MM.1S (cell line): ENCODE data around the gene AUTS2.

Experiments used
- CTCF ChIP-seq: fragments of 300-600 bp; sonication (generic); IDR thresholded peaks from 2 replicates; pipeline ENCODE4 v1.5.1; 2016; ENCODE audit warnings: antibody characterized with exemption, low read length, mixed read lengths
- EZH2 ChIP-seq: fragments of 300-600 bp; sonication (generic); optimal IDR thresholded peaks from 2 replicates; pipeline ENCODE3; 2017; ENCODE audit warnings: low read depth, mild to moderate bottlenecking, antibody characterized with exemption, low read length, mixed read lengths

DNA sequence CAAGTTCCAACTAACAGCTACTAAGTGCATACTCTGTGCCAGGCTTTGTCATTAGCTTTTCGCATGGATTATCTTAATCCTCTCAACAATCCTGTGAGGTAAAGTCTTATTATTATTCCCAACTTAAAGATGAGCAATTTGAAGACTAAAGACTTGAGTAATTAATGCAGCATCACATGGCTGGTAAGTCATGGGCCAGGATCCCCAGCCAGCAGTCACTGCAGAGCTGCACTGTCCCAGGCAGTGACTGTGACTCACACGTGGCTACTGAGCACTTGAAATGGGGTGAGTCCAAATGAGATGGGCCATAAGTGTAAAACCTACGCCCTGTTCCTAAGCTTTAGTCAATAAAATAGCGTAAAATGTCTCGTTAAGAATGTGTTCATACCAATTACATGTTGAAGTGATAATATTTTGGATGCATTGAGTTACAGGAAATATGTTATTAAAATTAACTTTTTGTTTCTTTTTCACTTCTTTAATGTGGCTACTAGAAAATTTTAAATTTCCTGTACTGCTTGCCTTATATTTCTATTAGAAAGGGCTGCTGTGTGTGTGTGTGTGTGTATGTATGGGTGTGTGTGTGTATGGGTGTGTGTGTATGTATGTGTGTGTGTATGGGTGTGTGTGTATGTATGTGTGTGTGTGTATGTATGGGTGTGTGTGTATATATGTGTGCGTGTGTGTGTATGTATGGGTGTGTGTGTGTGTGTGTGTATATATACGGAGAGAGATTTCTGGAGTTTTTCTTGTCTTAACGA is 756.3 kb downstream of the AUTS2 start:
- TF ChIP-seq CTCF, result no peak
- TF ChIP-seq EZH2, result no peak
